GM11168 (cell line): Measurements from ENCODE around the gene FBXL15.

Experiments
- in situ Hi-C: fragments of 300-500 bp; cut with MboI; formaldehyde crosslinking; loops from one replicate; pipeline ENCODE4 v1.12.0; 2022; ENCODE audit warnings: low sequenced_read_pairs; ENCODE audit not compliant: unreplicated experiment

FBXL15 gene

GRCh38 chr10:102409604-102410428, 10.8 kb upstream of the FBXL15 start:
- in situ Hi-C loops = no loop called here

- in situ Hi-C loops = no loop called here
Measured at GRCh38 chr10:102410429-102411073, 10.1 kb upstream of the FBXL15 start.

GRCh38 chr10:102411341-102412255, 9.0 kb upstream of the FBXL15 start:
- in situ Hi-C loops = no loop called here

GRCh38 chr10:102412293-102412692, 8.3 kb upstream of the FBXL15 start:
- in situ Hi-C loops = no loop called here

- in situ Hi-C loops = no loop called here
Measured at GRCh38 chr10:102413053-102413705, 7.5 kb upstream of the FBXL15 start.

- in situ Hi-C loops = no loop called here
Measured at GRCh38 chr10:102413806-102414561, 6.7 kb upstream of the FBXL15 start.

GRCh38 chr10:102414749-102415148, 5.9 kb upstream of the FBXL15 start:
- in situ Hi-C loops = no loop called here

GRCh38 chr10:102416283-102416682, 4.4 kb upstream of the FBXL15 start:
- in situ Hi-C loops = no loop called here

GRCh38 chr10:102416695-102417094, 3.9 kb upstream of the FBXL15 start:
- in situ Hi-C loops = no loop called here

- in situ Hi-C loops = no loop called here
Measured at GRCh38 chr10:102418622-102419268, 1.9 kb upstream of the FBXL15 start, which contains the start of gene PSD. TSS of gene PSD (minus strand) at chr10:102418785. CDS start at chr10:102417038, 1,747 bp downstream.

- in situ Hi-C loops = no loop called here
Measured at GRCh38 chr10:102419269-102420180, 1.1 kb upstream of the FBXL15 start.

- in situ Hi-C loops = no loop called here
Measured at GRCh38 chr10:102420181-102420713, 389 bp upstream of the FBXL15 start.

GRCh38 chr10:102421507-102421756, 796 bp downstream of the FBXL15 start:
- in situ Hi-C loops = no loop called here

GRCh38 chr10:102421757-102422512, 1.3 kb downstream of the FBXL15 start:
- in situ Hi-C loops = no loop called here

GRCh38 chr10:102422545-102423129, 2.0 kb downstream of the FBXL15 start:
- in situ Hi-C loops = no loop called here

- in situ Hi-C loops = no loop called here
Measured at GRCh38 chr10:102423372-102423968, 2.8 kb downstream of the FBXL15 start.
